HepG2 (cell line): ENCODE measurements around the gene ITIH1. TPM values are rescaled to one million over a fixed set of nuclear protein-coding genes. Genes with fewer than 3 reads are reported as not detected.
A peak's percentile ranks its signal among the peaks of the same experiment; 100 is the strongest.

Experiments used
- ATAC-seq: fragments of 200-7000 bp; cut with Tn5 transposase; 3 replicates; pipeline ENCODE4 v1.9.1; 2020; ENCODE audit warnings: mild to moderate bottlenecking, moderate library complexity
- BruUV-seq: library from RNA; stranded (reverse); fragments of 400-500 nt; replicated peaks from 2 replicates; lab custom pipeline; 2021; lab: Mats Ljungman, UMichigan
- CTCF ChIA-PET: fragments of 300-600 bp; formaldehyde crosslinking; extraction: SDS; loops from one replicate; lab custom pipeline; 2021; ENCODE audit warnings: low total read pairs, inconsistent platforms, low intra/inter-chr PET ratio; lab: Yijun Ruan, JAX
- POLR2A ChIA-PET: fragments of 350-600 bp; sonication (Branson Sonifier 250); formaldehyde crosslinking; loops from one replicate; lab custom pipeline; 2020; ENCODE audit warnings: antibody characterized with exemption, inconsistent platforms; lab: Yijun Ruan, JAX
- DNase-seq: peaks from one replicate; pipeline ENCODE4 v3.0.0-alpha.2; 2015; ENCODE audit warnings: low spot score
- FAIRE-seq: peaks from 3 replicates; lab custom pipeline; 2011; peaks lifted over from hg19 to GRCh38; lab: Jason Lieb, UNC
- H2AFZ ChIP-seq: one replicate; pipeline ENCODE4 v1.6.1; 2011; ENCODE audit warnings: low read length, inconsistent platforms
- H3K27ac ChIP-seq: fragments of 300-600 bp; 3 replicates; pipeline ENCODE4 v1.8.0; 2011; ENCODE audit warnings: mixed run types, mild to moderate bottlenecking, mixed read lengths, low read length, inconsistent platforms; ENCODE audit not compliant: insufficient read depth; ENCODE audit errors: extremely low read length
- H3K27me3 ChIP-seq, 2 experiments: fragments of 200-600 bp in 1 of 2; 2 replicates in 1 of 2; 3 replicates in 1 of 2; pipeline versions ENCODE4 v1.6.0 to v1.8.0; 2011; ENCODE audit warnings: low read length in 2 of 2, mild to moderate bottlenecking in 2 of 2, moderate library complexity in 2 of 2, inconsistent platforms in 1 of 2; ENCODE audit not compliant: insufficient read depth in 2 of 2, control insufficient read depth in 1 of 2
- H3K36me3 ChIP-seq, 2 experiments: fragments of 200-600 bp in 1 of 2; replicated peaks in 1 of 2; 2 replicates in 1 of 2; 3 replicates in 1 of 2; pipeline versions ENCODE4 v1.5.1 to v1.8.0; 2011; ENCODE audit warnings: low read length in 2 of 2, inconsistent platforms in 1 of 2; ENCODE audit not compliant: insufficient read depth in 2 of 2, control insufficient read depth in 1 of 2
- H3K4me1 ChIP-seq: 2 replicates; pipeline ENCODE4 v1.5.1; 2012; ENCODE audit warnings: low read length, inconsistent platforms; ENCODE audit not compliant: insufficient read depth
- H3K4me2 ChIP-seq: 2 replicates; pipeline ENCODE4 v1.6.0; 2011; ENCODE audit warnings: low read depth, low read length, inconsistent platforms
- H3K4me3 ChIP-seq, 3 experiments: fragments of 200-600 bp in 1 of 3; sonication (generic), shearing (Covaris generic) in 1 of 3; replicated peaks in 1 of 3; 2 replicates each; pipeline ENCODE4 v1.5.1; 2011 to 2016; ENCODE audit warnings: low read length in 3 of 3, inconsistent platforms in 2 of 3, low read depth in 2 of 3, mild to moderate bottlenecking in 2 of 3, control low read depth in 1 of 3, mixed read lengths in 1 of 3; ENCODE audit not compliant: insufficient read depth in 1 of 3
- H3K79me2 ChIP-seq: one replicate; pipeline ENCODE4 v1.6.1; 2011; ENCODE audit warnings: low read length, inconsistent platforms; ENCODE audit not compliant: insufficient read depth
- H3K9ac ChIP-seq: 2 replicates; pipeline ENCODE4 v1.6.0; 2011; ENCODE audit warnings: mild to moderate bottlenecking, low read depth, low read length, inconsistent platforms; ENCODE audit not compliant: insufficient read depth
- H3K9me3 ChIP-seq: 2 replicates; pipeline ENCODE4 v1.5.1; 2012; ENCODE audit warnings: mild to moderate bottlenecking, low read length
- H4K20me1 ChIP-seq: 2 replicates; pipeline ENCODE4 v1.6.0; 2011; ENCODE audit warnings: inconsistent platforms, mild to moderate bottlenecking, low read length, moderate library complexity; ENCODE audit not compliant: insufficient read depth
- CBX5 ChIP-seq: sonication (generic); formaldehyde crosslinking; IDR thresholded peaks from 2 replicates; pipeline ENCODE4 v1.4.0; 2020; ENCODE audit warnings: missing genetic modification reagents, borderline replicate concordance
- ELF3 ChIP-seq: IDR thresholded peaks from 2 replicates; pipeline ENCODE4 v1.6.1; 2016; ENCODE audit warnings: missing genetic modification reagents, missing compliant biosample characterization
- EZH2 ChIP-seq: conservative IDR thresholded peaks from 2 replicates; pipeline ENCODE4 v1.6.1; 2012; ENCODE audit warnings: mild to moderate bottlenecking, low read depth, low read length, moderate library complexity
- HIC2 ChIP-seq: sonication (generic); formaldehyde crosslinking; IDR thresholded peaks from 2 replicates; pipeline ENCODE4 v1.9.0; 2022; ENCODE audit warnings: low read depth, missing genetic modification reagents
- HNF4A ChIP-seq: sonication (generic); formaldehyde crosslinking; IDR thresholded peaks from 2 replicates; pipeline ENCODE4 v1.4.0; 2020; ENCODE audit warnings: missing genetic modification reagents
- HNRNPH1 ChIP-seq: fragments of 200-400 bp; formaldehyde crosslinking; optimal IDR thresholded peaks from 2 replicates; pipeline ENCODE3; 2017; ENCODE audit warnings: mild to moderate bottlenecking, low read depth, low read length
- LCORL ChIP-seq, 2 experiments: fragments of 450-650 bp in 1 of 2; sonication (generic) in 1 of 2; formaldehyde crosslinking in 1 of 2; IDR thresholded peaks; 2 replicates each; pipeline versions ENCODE4 v1.5.0 to v1.6.1; 2017 to 2020; ENCODE audit warnings: antibody characterized with exemption in 1 of 2, missing genetic modification reagents in 1 of 2
- MTA3 ChIP-seq: sonication (generic); formaldehyde crosslinking; IDR thresholded peaks from 2 replicates; pipeline ENCODE4 v1.4.0; 2020; ENCODE audit warnings: missing genetic modification reagents
- NCOR1 ChIP-seq: fragments of 200-600 bp; sonication (generic); IDR thresholded peaks from 2 replicates; pipeline ENCODE4 v1.7.0; 2017; ENCODE audit warnings: antibody characterized with exemption, low read length, borderline replicate concordance
- NFIB ChIP-seq: sonication (generic); formaldehyde crosslinking; IDR thresholded peaks from 2 replicates; pipeline ENCODE4 v1.9.0; 2021; ENCODE audit warnings: missing genetic modification reagents, mild to moderate bottlenecking, borderline replicate concordance
- NR2F6 ChIP-seq, 2 experiments: IDR thresholded peaks; 2 replicates each; pipeline ENCODE4 v1.6.1; 2016; ENCODE audit warnings: antibody characterized with exemption in 1 of 2, mild to moderate bottlenecking in 1 of 2
- NRL ChIP-seq: sonication (generic); formaldehyde crosslinking; IDR thresholded peaks from 2 replicates; pipeline ENCODE4 v1.5.0; 2020; ENCODE audit warnings: missing genetic modification reagents, mild to moderate bottlenecking, moderate library complexity, borderline replicate concordance
- YEATS2 ChIP-seq: sonication (generic); formaldehyde crosslinking; IDR thresholded peaks from 2 replicates; pipeline ENCODE4 v1.4.0; 2020; ENCODE audit warnings: missing genetic modification reagents, borderline replicate concordance
- ZFP91 ChIP-seq: sonication (generic); formaldehyde crosslinking; IDR thresholded peaks from 2 replicates; pipeline ENCODE4 v1.9.0; 2022; ENCODE audit warnings: missing genetic modification reagents, mild to moderate bottlenecking, borderline replicate concordance
- ZFYVE20 ChIP-seq: sonication (generic); formaldehyde crosslinking; IDR thresholded peaks from 2 replicates; pipeline ENCODE4 v1.8.0; 2023; ENCODE audit warnings: low read depth, mild to moderate bottlenecking, moderate library complexity, missing genetic modification reagents, borderline replicate concordance
- ZMYM4 ChIP-seq: sonication (generic); formaldehyde crosslinking; IDR thresholded peaks from 2 replicates; pipeline ENCODE4 v1.8.1; 2023; ENCODE audit warnings: mild to moderate bottlenecking, missing genetic modification reagents
- ZNF441 ChIP-seq: sonication (generic); formaldehyde crosslinking; IDR thresholded peaks from 2 replicates; pipeline ENCODE4 v1.7.0; 2021; ENCODE audit warnings: missing genetic modification reagents, borderline replicate concordance
- ZNF839 ChIP-seq: sonication (generic); formaldehyde crosslinking; IDR thresholded peaks from 2 replicates; pipeline ENCODE4 v1.4.0; 2020; ENCODE audit warnings: missing genetic modification reagents, mild to moderate bottlenecking, borderline replicate concordance
- WGBS: methylation state at CpG from one replicate; pipeline ENCODE4 v1.1.6; 2017; ENCODE audit warnings: low lambda C conversion rate; 5-methylcytosine and 5-hydroxymethylcytosine counted together
- in situ Hi-C: cut with HindIII; loops from 2 replicates; pipeline ENCODE4 v1.10.0; 2017; ENCODE audit warnings: low pct_unique_long_range_greater_than_20kb; ENCODE audit not compliant: extremely low pct_ligation_motif_present
- intact Hi-C: fragments of 100-400 bp; cut with micrococcal nuclease; formaldehyde crosslinking; loops from one replicate; pipeline ENCODE4 v1.10.0; 2022; ENCODE audit not compliant: unreplicated experiment
- polyA plus RNA-seq, 8 experiments: library from polyadenylated mRNA; depleted of rRNA in 3 of 8; stranded (reverse) in 7 of 8; unstranded in 1 of 8; fragments of >200 nt; fragmentation: Illumina TruSeq in 4 of 8; extraction: Trizol in 4 of 8; gene quantifications; 2 replicates each; pipeline versions ENCODE4 v1.2.1 to v1.2.3, GENCODE V29; 2011 to 2016; ENCODE audit warnings: low read depth in 4 of 8, missing spikeins in 1 of 8, mixed read lengths in 1 of 8; ENCODE audit not compliant: insufficient read depth in 1 of 8
- total RNA-seq, 5 experiments: library from RNA; depleted of rRNA; stranded (reverse); fragments of >200 nt; fragmentation: Illumina TruSeq; extraction: Trizol; gene quantifications; 2 replicates each; pipeline ENCODE4 v1.2.3, GENCODE V29; 2016; ENCODE audit warnings: low read depth in 1 of 5

Gene ITIH1
- total and polyA plus RNA-seq, 2 of the 13 experiments (the other 11 are each of a cell fraction or from before 2014, with no cell fraction given) = 12.3 to 19.6 TPM

- POLR2A ChIA-PET = interaction anchor here (0.6 to 1.6 kb wide), 4 partner anchors 9 to 59 kb away, joined by 3 to 4 read pairs (median 4); partner anchors contain the start of gene NEK4
- in situ Hi-C loops (no loop called here), intact Hi-C loops (loop anchor here (2.0 to 10.0 kb wide), 2 partner anchors 15 to 55 kb away; partner anchors contain the start of genes ITIH1 and NEK4)
- Histone ChIP-seq H3K4me1 (peaks cover 72% of the 10 kb centered on the region), H3K36me3 (no peaks in the 10 kb centered on the region), H3K4me2 (peak overlapping the region; percentile 86), H3K9ac (no peak overlapping the region), H3K79me2 (no peaks in the 10 kb centered on the region), H3K4me3 (peak overlapping the region in 2 of 3 experiments; percentile 25 to 60; a peak in 4 of 6 replicates), H3K27me3 (no peaks in the 10 kb centered on the region), H2AFZ (no peak overlapping the region), H3K27ac (no peak overlapping the region), H3K9me3 (no peaks in the 10 kb centered on the region), H4K20me1 (no peaks in the 10 kb centered on the region)
- DNase-seq = no peak
- no peak for FAIRE-seq
- CTCF ChIA-PET = no interaction called here
- no CpG with 5 or more reads among the region's 3 CpGs for WGBS
- no peak for ATAC-seq
- BruUV-seq = no TSS peak
- TF ChIP-seq ELF3 (CRISPR knock-in tag) (no peak), HNF4A (peak; percentile 16; the same call in 1 of the 2 replicates), YEATS2 (CRISPR knock-in tag) (no peak), LCORL (IDR thresholded peaks at IDR 0.05) (no peak), LCORL (CRISPR knock-in tag; IDR thresholded peaks at IDR 0.05) (no peak), ZNF441 (CRISPR knock-in tag) (no peak), ZFYVE20 (CRISPR knock-in tag) (no peak), NRL (0 out of 2 replicates have a peak, but pooled peaks have one; percentile 16), ZFP91 (no peak), ZMYM4 (CRISPR knock-in tag) (no peak), EZH2 (no peak), HIC2 (CRISPR knock-in tag) (peak; percentile 27), CBX5 (CRISPR knock-in tag) (no peak), ZNF839 (CRISPR knock-in tag) (no peak), NFIB (CRISPR knock-in tag) (no peak), HNRNPH1 (no peak), MTA3 (CRISPR knock-in tag) (no peak), NCOR1 (no peak), NR2F6 (IDR thresholded peaks at IDR 0.05) (0 out of 2 replicates have a peak, but pooled peaks have one; percentile 10), NR2F6 (CRISPR knock-in tag; IDR thresholded peaks at IDR 0.05) (no peak)
Observed at GRCh38 chr3:52829482-52829881, 52.1 kb downstream of the ITIH1 start.
